Measurements from ENCODE around the gene ACTG2. TPM values are rescaled to one million over a fixed set of nuclear protein-coding genes. Genes with fewer than 3 reads are reported as not detected.

Gene ACTG2
- total RNA-seq, 1 experiment from 2014 or later: 0.23 TPM

GRCh38 chr2:73888388-73888787, 4.4 kb upstream of the ACTG2 start:
- ChIA-PET CTCF (no interaction called here), POLR2A (no interaction called here)
- DNase-seq (ENCODE audit: low read depth, low spot score) (no peak), ATAC-seq (no peak)
- intact Hi-C loops (cut with micrococcal nuclease; ENCODE audit: unreplicated experiment): no loop called here
- H3K36me3 ChIP-seq (ENCODE audit: control insufficient read depth, insufficient read depth, low read length): no peaks in the 10 kb centered on the region
- H3K9me3 ChIP-seq (ENCODE audit: control insufficient read depth, insufficient read depth, low read depth, low read length): no peaks in the 10 kb centered on the region
- H3K27me3 ChIP-seq (ENCODE audit: control insufficient read depth, insufficient read depth, low read length): no peaks in the 10 kb centered on the region
- H3K27ac ChIP-seq (ENCODE audit: low read length): no peak overlapping the region
- H3K4me1 ChIP-seq (ENCODE audit: control insufficient read depth, insufficient read depth, low read length): no peaks in the 10 kb centered on the region; the same call in 1 of the 2 replicates
- in situ Hi-C loops (cut with HindIII; ENCODE audit: low pct_unique_long_range_greater_than_20kb, low sequenced_read_pairs): no loop called here
- TF ChIP-seq, protein P1, sequence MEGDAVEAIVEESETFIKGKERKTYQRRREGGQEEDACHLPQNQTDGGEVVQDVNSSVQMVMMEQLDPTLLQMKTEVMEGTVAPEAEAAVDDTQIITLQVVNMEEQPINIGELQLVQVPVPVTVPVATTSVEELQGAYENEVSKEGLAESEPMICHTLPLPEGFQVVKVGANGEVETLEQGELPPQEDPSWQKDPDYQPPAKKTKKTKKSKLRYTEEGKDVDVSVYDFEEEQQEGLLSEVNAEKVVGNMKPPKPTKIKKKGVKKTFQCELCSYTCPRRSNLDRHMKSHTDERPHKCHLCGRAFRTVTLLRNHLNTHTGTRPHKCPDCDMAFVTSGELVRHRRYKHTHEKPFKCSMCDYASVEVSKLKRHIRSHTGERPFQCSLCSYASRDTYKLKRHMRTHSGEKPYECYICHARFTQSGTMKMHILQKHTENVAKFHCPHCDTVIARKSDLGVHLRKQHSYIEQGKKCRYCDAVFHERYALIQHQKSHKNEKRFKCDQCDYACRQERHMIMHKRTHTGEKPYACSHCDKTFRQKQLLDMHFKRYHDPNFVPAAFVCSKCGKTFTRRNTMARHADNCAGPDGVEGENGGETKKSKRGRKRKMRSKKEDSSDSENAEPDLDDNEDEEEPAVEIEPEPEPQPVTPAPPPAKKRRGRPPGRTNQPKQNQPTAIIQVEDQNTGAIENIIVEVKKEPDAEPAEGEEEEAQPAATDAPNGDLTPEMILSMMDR (IDR thresholded peaks at IDR 0.05): no peak
- no peak for TF ChIP-seq REST (IDR thresholded peaks at IDR 0.05; ENCODE audit: insufficient read depth in 1 of 2, low read depth in 2 of 2, low read length in 1 of 2)
- TF ChIP-seq TCF7L2 (IDR thresholded peaks at IDR 0.05; ENCODE audit: low read depth, low read length): no peak
- no peak for TF ChIP-seq SIN3A (IDR thresholded peaks at IDR 0.05; ENCODE audit: borderline replicate concordance, insufficient read depth, low read depth, low read length)
- TF ChIP-seq POLR2AphosphoS5 (IDR thresholded peaks at IDR 0.05; ENCODE audit: low read depth, low read length): no peak
- no peak overlapping the region for H3K4me3 ChIP-seq (ENCODE audit: low read depth in 2 of 2, low read length in 2 of 2)
- no TSS peak for BruUV-seq (replicated peaks)

DNA sequence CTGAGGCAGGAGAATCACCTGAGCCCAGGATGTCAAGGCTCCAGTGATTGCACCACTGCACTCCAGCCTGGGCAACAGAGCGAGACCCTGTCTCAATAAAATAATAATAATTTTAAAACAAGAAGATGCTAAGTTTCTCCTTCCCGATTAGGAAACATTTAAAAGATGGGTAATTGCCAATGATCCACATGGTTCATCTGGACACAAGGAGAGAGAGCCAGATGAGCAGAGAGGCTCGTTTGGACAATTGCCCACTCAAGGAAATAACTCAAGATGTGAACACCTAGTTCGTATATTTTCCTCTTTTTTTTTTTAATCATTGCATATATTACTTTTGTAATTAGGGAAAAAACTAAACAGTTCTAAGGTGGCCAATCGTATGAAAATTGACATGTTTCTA, 3.6 kb upstream of the ACTG2 start:
- ATAC-seq (no peak), DNase-seq (ENCODE audit: low read depth, low spot score) (no peak)
- no peak for TF ChIP-seq REST (IDR thresholded peaks at IDR 0.05; ENCODE audit: insufficient read depth in 1 of 2, low read depth in 2 of 2, low read length in 1 of 2)
- no peak for TF ChIP-seq TCF7L2 (IDR thresholded peaks at IDR 0.05; ENCODE audit: low read depth, low read length)
- no peak for TF ChIP-seq SIN3A (IDR thresholded peaks at IDR 0.05; ENCODE audit: borderline replicate concordance, insufficient read depth, low read depth, low read length)
- intact Hi-C loops (cut with micrococcal nuclease; ENCODE audit: unreplicated experiment) (no loop called here), in situ Hi-C loops (cut with HindIII; ENCODE audit: low pct_unique_long_range_greater_than_20kb, low sequenced_read_pairs) (no loop called here)
- no peaks in the 10 kb centered on the region for H3K36me3 ChIP-seq (ENCODE audit: control insufficient read depth, insufficient read depth, low read length)
- BruUV-seq (replicated peaks): no TSS peak
- H3K4me3 ChIP-seq (ENCODE audit: low read depth in 2 of 2, low read length in 2 of 2): no peak overlapping the region
- no peaks in the 10 kb centered on the region for H3K27me3 ChIP-seq (ENCODE audit: control insufficient read depth, insufficient read depth, low read length)
- no peaks in the 10 kb centered on the region; the same call in 1 of the 2 replicates for H3K4me1 ChIP-seq (ENCODE audit: control insufficient read depth, insufficient read depth, low read length)
- ChIA-PET POLR2A (no interaction called here), CTCF (no interaction called here)
- H3K27ac ChIP-seq (ENCODE audit: low read length): no peak overlapping the region
- H3K9me3 ChIP-seq (ENCODE audit: control insufficient read depth, insufficient read depth, low read depth, low read length): no peaks in the 10 kb centered on the region

Measured in Panc1 (cell line).